HG03571 (cell line): ENCODE measurements around the gene CNGA3.

Source experiments
- ATAC-seq: cut with Tn5 transposase; IDR thresholded peaks from one replicate; pipeline ENCODE4 v1.9.1; 2021; ENCODE audit not compliant: unreplicated experiment

Gene CNGA3

GRCh38 chr2:98327776-98328175 lies 18.5 kb upstream of the CNGA3 start:
- ATAC-seq, result no peak

- ATAC-seq, result no peak
Measured at GRCh38 chr2:98329549-98329948, 16.7 kb upstream of the CNGA3 start.

GRCh38 chr2:98332989-98333388 lies 13.3 kb upstream of the CNGA3 start:
- no peak for ATAC-seq

GRCh38 chr2:98333922-98334321 lies 12.3 kb upstream of the CNGA3 start:
- ATAC-seq, result no peak

GRCh38 chr2:98334439-98335078 lies 11.7 kb upstream of the CNGA3 start:
- no peak for ATAC-seq

DNA sequence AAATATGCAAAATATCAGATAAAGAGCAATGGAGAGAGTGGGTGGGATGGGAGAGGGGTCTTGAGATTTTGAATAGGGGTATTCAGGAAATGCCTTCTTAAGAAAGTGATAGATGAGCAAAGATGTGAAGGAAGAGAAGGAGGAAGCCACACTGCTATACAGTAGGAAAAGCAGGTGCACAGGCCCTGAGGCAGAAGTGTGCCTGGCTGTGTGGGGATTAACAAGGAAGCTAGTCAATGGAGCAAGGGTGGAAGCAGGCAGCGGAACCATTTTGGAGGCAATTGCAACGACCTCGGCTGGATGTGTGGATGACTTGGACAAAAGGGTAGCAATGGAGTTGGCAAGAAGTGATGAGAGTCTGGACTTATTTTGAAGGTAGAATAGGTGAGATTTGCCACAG lies 11.0 kb upstream of the CNGA3 start:
- ATAC-seq, result no peak

DNA sequence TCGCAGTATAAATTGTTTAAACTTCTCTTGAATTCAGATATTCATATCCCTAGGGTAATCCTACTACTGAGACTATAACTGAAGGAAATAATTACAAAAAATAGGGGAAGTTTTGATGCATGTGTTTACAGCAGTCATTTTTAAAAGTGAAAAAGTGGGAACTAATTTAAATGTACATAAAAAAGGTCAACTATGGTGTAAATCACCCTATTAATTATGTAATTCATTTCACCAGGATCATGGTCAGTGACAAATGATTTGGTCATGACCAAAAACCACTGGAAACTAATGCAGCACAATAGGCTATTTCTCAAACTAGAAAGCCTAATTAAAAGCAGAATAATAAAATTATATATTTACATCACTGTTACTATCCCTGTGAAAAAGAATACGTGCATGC lies 5.0 kb upstream of the CNGA3 start:
- no peak for ATAC-seq

DNA sequence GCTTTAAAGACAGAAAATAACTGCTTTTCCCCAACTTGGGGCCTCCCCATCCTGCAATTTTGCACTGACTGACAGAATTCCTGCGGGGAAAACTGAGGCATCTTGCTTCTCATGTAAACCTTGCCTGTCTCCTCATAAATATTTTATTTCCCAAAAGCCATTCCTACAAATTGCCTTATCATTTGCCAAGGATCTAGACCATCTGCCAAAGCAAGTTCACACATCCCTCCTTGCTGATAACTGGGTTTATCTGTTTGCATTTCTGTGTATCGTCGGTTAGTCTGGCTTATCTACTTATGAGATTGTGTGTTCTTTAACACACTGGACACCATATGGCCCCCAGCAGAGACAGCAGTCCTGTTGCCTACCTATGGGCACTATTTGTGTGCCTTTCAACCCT lies 3.0 kb upstream of the CNGA3 start:
- ATAC-seq, result no peak

DNA sequence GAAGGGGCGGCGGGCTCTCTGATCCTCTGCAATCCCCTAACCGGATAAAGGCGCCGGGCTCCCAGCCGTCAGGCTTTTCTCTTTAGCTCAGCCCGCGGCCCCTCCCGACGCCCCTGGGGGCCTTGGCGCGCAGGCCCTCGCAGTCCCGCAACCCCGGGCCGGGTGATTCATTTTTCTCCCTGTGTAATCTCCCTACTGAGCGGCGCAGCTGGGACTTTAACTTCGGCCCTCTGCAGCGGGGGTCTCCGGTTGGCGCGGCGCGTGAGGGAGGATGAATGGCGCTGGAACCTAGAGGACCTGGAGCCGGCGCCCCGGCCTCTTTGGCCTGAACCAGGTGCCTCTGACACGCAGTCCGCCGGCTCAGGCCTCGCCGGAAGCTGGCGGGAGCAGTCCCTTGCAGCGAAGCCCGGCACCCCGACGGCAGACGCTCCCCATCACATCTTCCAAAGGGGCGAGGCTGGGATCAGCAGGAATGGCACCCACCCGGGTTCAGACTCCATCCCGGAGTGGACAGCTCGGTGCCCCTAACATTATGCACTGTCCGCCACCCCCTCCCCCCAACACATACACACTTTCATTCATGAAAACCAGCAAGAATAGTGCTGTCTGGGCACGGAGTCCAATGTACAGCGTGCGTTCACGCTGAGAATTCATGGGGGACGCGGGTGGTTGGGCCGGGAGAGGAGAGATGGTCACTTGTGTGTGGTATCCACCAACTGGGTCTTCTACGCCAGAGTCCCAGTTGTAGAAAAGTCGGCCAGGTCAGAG lies 1.2 kb downstream of the CNGA3 start:
- no peak for ATAC-seq

- no peak for ATAC-seq
Measured at GRCh38 chr2:98348066-98348561, 1.9 kb downstream of the CNGA3 start.

- no peak for ATAC-seq
Measured at GRCh38 chr2:98350411-98350810, 4.2 kb downstream of the CNGA3 start.

DNA sequence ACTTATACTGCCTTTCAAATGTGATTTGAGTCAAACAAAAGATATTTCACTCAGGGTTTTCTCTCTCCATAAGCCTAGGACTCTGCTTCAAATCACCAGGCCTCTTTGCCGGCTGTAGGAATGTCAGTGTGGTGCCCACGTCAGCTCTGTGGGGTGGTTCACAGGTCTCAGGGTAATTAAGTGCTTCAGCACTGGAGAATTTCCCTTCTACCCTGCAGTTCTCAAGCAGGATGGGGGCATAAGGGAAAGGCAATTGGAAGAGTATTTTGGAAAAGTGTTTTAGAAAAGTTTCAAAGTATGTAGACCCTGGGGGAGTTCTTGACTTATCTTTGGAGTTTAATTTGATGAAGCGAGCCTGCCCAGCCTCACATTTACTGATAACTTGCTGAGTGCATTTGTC lies 9.6 kb downstream of the CNGA3 start:
- ATAC-seq, result no peak

GRCh38 chr2:98356729-98357128 lies 10.5 kb downstream of the CNGA3 start:
- no peak for ATAC-seq

DNA sequence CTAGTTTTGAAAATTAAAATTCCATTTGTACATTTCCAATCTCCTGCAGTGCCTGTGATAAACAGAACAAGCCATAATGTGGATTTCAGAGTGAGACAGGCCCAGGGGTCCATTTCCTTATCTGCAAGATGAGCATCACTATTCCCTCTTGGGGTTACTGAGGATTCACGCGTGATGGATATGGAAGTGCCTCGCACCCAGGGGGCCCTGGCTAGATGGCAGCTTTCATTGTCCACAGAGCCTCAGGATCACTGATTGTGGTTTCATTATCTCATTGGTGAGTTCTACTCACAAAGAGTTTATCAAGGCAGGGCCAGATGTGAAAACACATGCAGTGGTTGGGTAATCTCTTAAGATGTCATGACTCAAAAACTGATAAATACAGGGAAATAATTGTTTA lies 11.6 kb downstream of the CNGA3 start:
- ATAC-seq, result no peak

- ATAC-seq, result no peak
Measured at GRCh38 chr2:98359986-98360385, 13.7 kb downstream of the CNGA3 start.

DNA sequence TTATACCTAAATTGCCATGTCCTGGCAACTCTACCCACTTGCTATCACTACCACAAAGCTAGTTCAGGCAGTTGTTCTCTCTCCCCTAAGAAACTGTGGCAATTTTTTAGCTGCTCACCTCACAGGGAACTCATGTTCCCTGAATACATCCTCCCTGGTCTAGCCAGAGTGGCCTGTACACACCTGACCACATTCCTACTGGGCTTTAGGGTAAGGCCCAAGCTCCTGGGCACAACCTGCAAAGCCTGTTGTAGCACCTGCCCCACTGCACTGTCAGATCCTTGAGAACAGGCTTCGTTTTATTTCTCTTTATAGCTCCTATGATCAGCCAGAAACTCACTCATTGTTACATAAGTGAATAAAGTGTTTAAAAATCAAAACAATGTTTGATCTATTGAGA lies 21.5 kb downstream of the CNGA3 start:
- ATAC-seq, result no peak

- ATAC-seq, result no peak
Measured at GRCh38 chr2:98369710-98370239, 23.5 kb downstream of the CNGA3 start.

GRCh38 chr2:98372121-98372520 lies 25.9 kb downstream of the CNGA3 start:
- no peak for ATAC-seq

DNA sequence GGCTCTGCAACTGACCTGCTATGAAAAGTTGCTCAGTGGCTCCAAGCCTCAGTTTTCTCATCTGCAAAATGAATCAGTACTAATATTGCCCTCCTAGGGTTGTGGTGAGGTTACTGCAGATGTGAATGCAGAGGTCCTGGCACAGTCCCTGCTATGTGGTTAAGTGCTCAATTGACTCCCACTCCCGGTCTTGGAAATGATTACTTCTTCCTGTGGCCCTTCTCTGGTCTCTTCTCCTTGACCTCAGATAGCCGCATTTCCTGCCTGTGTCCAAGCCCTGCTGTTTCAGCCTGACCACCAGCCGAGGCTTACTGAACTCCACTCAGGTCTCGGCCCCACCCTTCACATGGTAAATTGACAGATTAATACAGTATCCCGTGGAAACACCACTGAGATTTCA lies 26.3 kb downstream of the CNGA3 start:
- ATAC-seq, result no peak

GRCh38 chr2:98374286-98374685 lies 28.0 kb downstream of the CNGA3 start:
- no peak for ATAC-seq

GRCh38 chr2:98374958-98375570 lies 28.8 kb downstream of the CNGA3 start:
- ATAC-seq, result no peak
